ENCODE data around the gene PLCH1. TPM values are rescaled to one million over a fixed set of nuclear protein-coding genes. Genes with fewer than 3 reads are reported as not detected.
"Not testable (repeated sequence)": the region's sequence is repeated elsewhere in the genome, so short reads cannot be mapped to it uniquely, and the experiment has no call there.

The PLCH1 gene
- total RNA-seq, 1 experiment from 2014 or later: 3.1 TPM

- CTCF ChIA-PET: no interaction called here
Observed at GRCh38 chr3:155640098-155640497, 104.8 kb downstream of the PLCH1 start.

GRCh38 chr3:155639462-155640055 is 105.3 kb downstream of the PLCH1 start:
- H3K4me3 ChIP-seq (ENCODE audit: low read depth, low read length, poor library complexity, severe bottlenecking): no peak overlapping the region
- intact Hi-C loops (cut with micrococcal nuclease; ENCODE audit: unreplicated experiment): no loop called here
- CTCF ChIA-PET: no interaction called here
- no peak for DNase-seq (ENCODE audit: low spot score)
- no peaks in the 10 kb centered on the region for H3K9me3 ChIP-seq (ENCODE audit: low read depth, low read length, poor library complexity, severe bottlenecking)
- H3K36me3 ChIP-seq (ENCODE audit: insufficient read depth, low read length, poor library complexity, severe bottlenecking): no peaks in the 10 kb centered on the region
- no peaks in the 10 kb centered on the region for H3K4me1 ChIP-seq (ENCODE audit: insufficient read depth, low read length, poor library complexity, severe bottlenecking)
- no TSS peak for BruUV-seq (replicated peaks)
- no peak overlapping the region for H3K27ac ChIP-seq (ENCODE audit: low read depth, low read length, poor library complexity, severe bottlenecking)
- no peaks in the 10 kb centered on the region for H3K27me3 ChIP-seq (replicated peaks; ENCODE audit: insufficient read depth, low read depth, low read length, poor library complexity)
- TF ChIP-seq EZH2 (IDR thresholded peaks at IDR 0.05; ENCODE audit: borderline replicate concordance, low read depth, low read length, poor library complexity, severe bottlenecking): no peak
- TF ChIP-seq CTCF (conservative IDR thresholded peaks at IDR 0.05; ENCODE audit: low read depth, low read length): no peak
- POLR2A ChIA-PET (ENCODE audit: low non-redundant PET): no interaction called here

More at GRCh38 chr3:155640098-155640497, 104.8 kb downstream of the PLCH1 start:
- intact Hi-C loops (cut with micrococcal nuclease; ENCODE audit: unreplicated experiment): no loop called here
- no TSS peak for BruUV-seq (replicated peaks)
- DNase-seq (ENCODE audit: low spot score): no peak
- H3K27me3 ChIP-seq (replicated peaks; ENCODE audit: insufficient read depth, low read depth, low read length, poor library complexity): no peaks in the 10 kb centered on the region
- no peak overlapping the region for H3K4me3 ChIP-seq (ENCODE audit: low read depth, low read length, poor library complexity, severe bottlenecking)
- H3K9me3 ChIP-seq (ENCODE audit: low read depth, low read length, poor library complexity, severe bottlenecking): no peaks in the 10 kb centered on the region
- no peaks in the 10 kb centered on the region for H3K36me3 ChIP-seq (ENCODE audit: insufficient read depth, low read length, poor library complexity, severe bottlenecking)
- TF ChIP-seq CTCF (conservative IDR thresholded peaks at IDR 0.05; ENCODE audit: low read depth, low read length): no peak
- TF ChIP-seq EZH2 (IDR thresholded peaks at IDR 0.05; ENCODE audit: borderline replicate concordance, low read depth, low read length, poor library complexity, severe bottlenecking): no peak
- POLR2A ChIA-PET (ENCODE audit: low non-redundant PET): no interaction called here
- H3K4me1 ChIP-seq (ENCODE audit: insufficient read depth, low read length, poor library complexity, severe bottlenecking): no peaks in the 10 kb centered on the region
- H3K27ac ChIP-seq (ENCODE audit: low read depth, low read length, poor library complexity, severe bottlenecking): no peak overlapping the region

- H3K36me3 ChIP-seq (ENCODE audit: insufficient read depth, low read length, poor library complexity, severe bottlenecking); POLR2A ChIA-PET (ENCODE audit: low non-redundant PET); H3K4me1 ChIP-seq (ENCODE audit: insufficient read depth, low read length, poor library complexity, severe bottlenecking); H3K9me3 ChIP-seq (ENCODE audit: low read depth, low read length, poor library complexity, severe bottlenecking); H3K4me3 ChIP-seq (ENCODE audit: low read depth, low read length, poor library complexity, severe bottlenecking); BruUV-seq (replicated peaks); DNase-seq (ENCODE audit: low spot score); H3K27me3 ChIP-seq (replicated peaks; ENCODE audit: insufficient read depth, low read depth, low read length, poor library complexity); intact Hi-C loops (cut with micrococcal nuclease; ENCODE audit: unreplicated experiment); H3K27ac ChIP-seq (ENCODE audit: low read depth, low read length, poor library complexity, severe bottlenecking): not testable (repeated sequence)
- CTCF ChIA-PET: interaction anchor here (0.5 kb wide), 1 partner anchor 406 kb away, joined by 3 read pairs; no protein-coding TSS in a partner anchor
Observed at GRCh38 chr3:155638461-155638860, 106.4 kb downstream of the PLCH1 start.

- POLR2A ChIA-PET (ENCODE audit: low non-redundant PET): no interaction called here
- Histone ChIP-seq H3K27me3 (replicated peaks; ENCODE audit: insufficient read depth, low read depth, low read length, poor library complexity) (no peaks in the 10 kb centered on the region), H3K9me3 (ENCODE audit: low read depth, low read length, poor library complexity, severe bottlenecking) (no peaks in the 10 kb centered on the region), H3K4me3 (ENCODE audit: low read depth, low read length, poor library complexity, severe bottlenecking) (no peak overlapping the region), H3K4me1 (ENCODE audit: insufficient read depth, low read length, poor library complexity, severe bottlenecking) (no peaks in the 10 kb centered on the region), H3K36me3 (ENCODE audit: insufficient read depth, low read length, poor library complexity, severe bottlenecking) (no peaks in the 10 kb centered on the region), H3K27ac (ENCODE audit: low read depth, low read length, poor library complexity, severe bottlenecking) (no peak overlapping the region)
- TF ChIP-seq CTCF (conservative IDR thresholded peaks at IDR 0.05; ENCODE audit: low read depth, low read length) (no peak), EZH2 (IDR thresholded peaks at IDR 0.05; ENCODE audit: borderline replicate concordance, low read depth, low read length, poor library complexity, severe bottlenecking) (no peak)
- no TSS peak for BruUV-seq (replicated peaks)
- intact Hi-C loops (cut with micrococcal nuclease; ENCODE audit: unreplicated experiment): no loop called here
- DNase-seq (ENCODE audit: low spot score): no peak
- CTCF ChIA-PET: no interaction called here
Observed at GRCh38 chr3:155637567-155637966, 107.3 kb downstream of the PLCH1 start.

Measured in A673 (cell line).